ENCODE results near the gene IL1R2. TPM values are rescaled to one million over a fixed set of nuclear protein-coding genes. Genes with fewer than 3 reads are reported as not detected.

Gene IL1R2
- polyA plus RNA-seq, 2 of the 4 experiments (the other 2 are of a cell fraction), result 0.83 to 1.7 TPM

DNA sequence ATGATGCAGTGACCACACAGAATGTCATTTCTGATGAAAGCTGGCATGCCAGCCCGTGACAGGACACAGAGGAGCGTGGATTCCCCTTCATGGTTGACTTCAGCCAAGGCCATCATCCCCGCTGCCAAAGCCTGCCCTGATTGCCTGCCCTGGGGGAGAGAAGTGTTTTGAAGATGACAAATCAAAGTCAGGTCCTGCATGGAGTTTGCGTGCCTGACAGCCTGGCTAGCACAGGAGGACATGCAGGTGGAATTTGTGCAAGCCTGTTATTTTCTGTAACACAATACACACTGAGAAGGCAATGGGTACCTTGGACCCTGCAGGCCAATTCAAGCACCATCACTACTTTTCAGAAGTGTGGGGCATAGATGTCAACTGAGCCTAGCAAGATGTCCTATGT is 5.4 kb upstream of the IL1R2 start (continued):
- TF ChIP-seq REST (IDR thresholded peaks at IDR 0.05) (no peak), RAD21 (conservative IDR thresholded peaks at IDR 0.05 in 1 of 2, IDR thresholded peaks at IDR 0.05 in 1 of 2) (no peak), KDM5A (IDR thresholded peaks at IDR 0.05) (no peak), HDAC2 (IDR thresholded peaks at IDR 0.05) (no peak)

- Histone ChIP-seq H3K4me1 (no peaks in the 10 kb centered on the region), H3K4me3 (no peak overlapping the region), H3K4me2 (no peak overlapping the region), H3K9me3 (no peaks in the 10 kb centered on the region), H3K27ac (no peak overlapping the region)
- no peak for ATAC-seq
- 64% methylated on average over 9 of the region's 9 CpGs for WGBS (ENCODE audit: missing lambda C conversion rate)
- FAIRE-seq, result no peak
- no peak for DNase-seq (ENCODE audit: low read depth in 1 of 2, low spot score in 1 of 2)
- TF ChIP-seq FOSB (CRISPR knock-in tag; IDR thresholded peaks at IDR 0.05) (no peak), CBX2 (IDR thresholded peaks at IDR 0.05; ENCODE audit: borderline replicate concordance, low read depth) (no peak), MAX (IDR thresholded peaks at IDR 0.05) (no peak), CEBPB (IDR thresholded peaks at IDR 0.05) (no peak), REST (IDR thresholded peaks at IDR 0.05) (no peak), JUN (IDR thresholded peaks at IDR 0.05) (no peak), ZC3H11A (IDR thresholded peaks at IDR 0.05) (no peak), MAZ (IDR thresholded peaks at IDR 0.05; ENCODE audit: borderline replicate concordance, low read depth, low read length) (no peak), SMC3 (IDR thresholded peaks at IDR 0.05) (no peak), BCL3 (IDR thresholded peaks at IDR 0.05) (no peak), NPAS2 (CRISPR knock-in tag; IDR thresholded peaks at IDR 0.05; ENCODE audit: borderline replicate concordance) (no peak), KDM5A (IDR thresholded peaks at IDR 0.05) (no peak), HES2 (IDR thresholded peaks at IDR 0.05) (no peak), JUNB (IDR thresholded peaks at IDR 0.05) (no peak), PHF8 (IDR thresholded peaks at IDR 0.05; ENCODE audit: borderline replicate concordance, low read depth) (no peak), RAD21 (conservative IDR thresholded peaks at IDR 0.05 in 1 of 2, IDR thresholded peaks at IDR 0.05 in 1 of 2) (no peak), FOSL2 (IDR thresholded peaks at IDR 0.05) (no peak), FOSL2 (CRISPR knock-in tag; IDR thresholded peaks at IDR 0.05) (no peak), RARB (CRISPR knock-in tag; IDR thresholded peaks at IDR 0.05) (no peak), CHD4 (IDR thresholded peaks at IDR 0.05; ENCODE audit: borderline replicate concordance) (no peak)
- ChIA-PET POLR2A (no interaction called here), CTCF (interaction anchor here (0.9 to 1.2 kb wide), 3 partner anchors 19 to 645 kb away, joined by 3 to 4 read pairs (median 3); no protein-coding TSS in a partner anchor)
Observed at GRCh38 chr2:101986804-101987740, 4.7 kb upstream of the IL1R2 start.
